ENCODE results near the gene MGRN1.

Gene MGRN1

GRCh38 chr16:4697848-4698291 is 73.2 kb downstream of the MGRN1 start:
- ATAC-seq, result no peak
- no peak for TF ChIP-seq ZFP3 (CRISPR knock-in tag; IDR thresholded peaks at IDR 0.05)

DNA sequence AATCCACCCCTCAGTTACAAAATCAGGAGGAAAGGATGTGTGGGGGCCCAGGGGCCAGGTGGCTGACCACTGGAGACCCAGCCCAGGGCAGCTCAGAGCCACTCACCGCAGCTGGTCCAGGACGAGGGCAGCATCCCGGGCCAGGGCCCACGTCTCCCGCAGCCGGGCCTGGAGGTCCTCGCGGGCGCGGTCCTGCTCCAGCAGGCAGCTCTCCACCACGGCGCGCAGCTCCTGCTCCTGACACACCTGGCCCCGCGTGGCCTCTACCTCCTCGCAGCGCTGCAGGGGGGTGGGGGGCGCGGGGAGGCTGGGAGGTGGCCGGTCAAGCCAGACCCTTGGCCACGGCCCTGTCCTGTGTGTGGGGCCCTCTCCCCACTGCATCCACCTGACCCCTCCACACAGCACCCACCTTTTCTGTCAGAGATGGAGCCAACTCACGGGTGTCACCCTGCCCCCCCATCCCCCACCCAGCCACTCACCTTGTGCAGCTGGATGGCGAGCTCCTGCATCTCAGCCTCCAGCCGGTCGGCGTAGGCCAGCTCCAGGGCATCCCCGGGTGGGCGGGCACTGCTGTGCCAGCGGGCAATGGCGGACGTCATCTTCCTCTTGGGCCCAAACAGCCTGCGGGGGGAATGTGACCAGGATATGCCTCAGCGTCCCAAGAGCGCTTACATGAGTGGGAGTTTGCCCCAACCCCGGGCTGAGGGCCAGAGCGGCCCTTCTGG is 73.9 kb downstream of the MGRN1 start:
- TF ChIP-seq, protein P1, sequence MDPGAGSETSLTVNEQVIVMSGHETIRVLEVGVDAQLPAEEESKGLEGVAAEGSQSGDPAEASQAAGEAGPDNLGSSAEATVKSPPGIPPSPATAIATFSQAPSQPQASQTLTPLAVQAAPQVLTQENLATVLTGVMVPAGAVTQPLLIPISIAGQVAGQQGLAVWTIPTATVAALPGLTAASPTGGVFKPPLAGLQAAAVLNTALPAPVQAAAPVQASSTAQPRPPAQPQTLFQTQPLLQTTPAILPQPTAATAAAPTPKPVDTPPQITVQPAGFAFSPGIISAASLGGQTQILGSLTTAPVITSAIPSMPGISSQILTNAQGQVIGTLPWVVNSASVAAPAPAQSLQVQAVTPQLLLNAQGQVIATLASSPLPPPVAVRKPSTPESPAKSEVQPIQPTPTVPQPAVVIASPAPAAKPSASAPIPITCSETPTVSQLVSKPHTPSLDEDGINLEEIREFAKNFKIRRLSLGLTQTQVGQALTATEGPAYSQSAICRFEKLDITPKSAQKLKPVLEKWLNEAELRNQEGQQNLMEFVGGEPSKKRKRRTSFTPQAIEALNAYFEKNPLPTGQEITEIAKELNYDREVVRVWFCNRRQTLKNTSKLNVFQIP (CRISPR knock-in tag; IDR thresholded peaks at IDR 0.05; ENCODE audit: borderline replicate concordance, low read depth), result no peak
- TF ChIP-seq SNAI2 (CRISPR knock-in tag; IDR thresholded peaks at IDR 0.05) (no peak), ZFP30 (CRISPR knock-in tag; IDR thresholded peaks at IDR 0.05) (no peak), PPARA (CRISPR knock-in tag; IDR thresholded peaks at IDR 0.05; ENCODE audit: borderline replicate concordance) (no peak), BACH2 (CRISPR knock-in tag; IDR thresholded peaks at IDR 0.05; ENCODE audit: borderline replicate concordance) (no peak), TCF4 (CRISPR knock-in tag; IDR thresholded peaks at IDR 0.05; ENCODE audit: borderline replicate concordance) (no peak), GLIS3 (CRISPR knock-in tag; IDR thresholded peaks at IDR 0.05) (no peak)
- no peak for ATAC-seq

- no peak for ATAC-seq
- TF ChIP-seq ARNTL (CRISPR knock-in tag; IDR thresholded peaks at IDR 0.05; ENCODE audit: borderline replicate concordance, low read depth) (no peak), CSDC2 (CRISPR knock-in tag; IDR thresholded peaks at IDR 0.05) (no peak), GLIS3 (CRISPR knock-in tag; IDR thresholded peaks at IDR 0.05) (no peak), ZC3H10 (CRISPR knock-in tag; IDR thresholded peaks at IDR 0.05) (no peak), ISL1 (CRISPR knock-in tag; IDR thresholded peaks at IDR 0.05) (no peak), TCF4 (CRISPR knock-in tag; IDR thresholded peaks at IDR 0.05; ENCODE audit: borderline replicate concordance) (no peak)
- TF ChIP-seq, protein P1 (CRISPR knock-in tag; IDR thresholded peaks at IDR 0.05; ENCODE audit: borderline replicate concordance, low read depth), result no peak
- TF ChIP-seq, protein P2, sequence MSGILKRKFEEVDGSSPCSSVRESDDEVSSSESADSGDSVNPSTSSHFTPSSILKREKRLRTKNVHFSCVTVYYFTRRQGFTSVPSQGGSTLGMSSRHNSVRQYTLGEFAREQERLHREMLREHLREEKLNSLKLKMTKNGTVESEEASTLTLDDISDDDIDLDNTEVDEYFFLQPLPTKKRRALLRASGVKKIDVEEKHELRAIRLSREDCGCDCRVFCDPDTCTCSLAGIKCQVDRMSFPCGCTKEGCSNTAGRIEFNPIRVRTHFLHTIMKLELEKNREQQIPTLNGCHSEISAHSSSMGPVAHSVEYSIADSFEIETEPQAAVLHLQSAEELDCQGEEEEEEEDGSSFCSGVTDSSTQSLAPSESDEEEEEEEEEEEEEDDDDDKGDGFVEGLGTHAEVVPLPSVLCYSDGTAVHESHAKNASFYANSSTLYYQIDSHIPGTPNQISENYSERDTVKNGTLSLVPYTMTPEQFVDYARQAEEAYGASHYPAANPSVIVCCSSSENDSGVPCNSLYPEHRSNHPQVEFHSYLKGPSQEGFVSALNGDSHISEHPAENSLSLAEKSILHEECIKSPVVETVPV (CRISPR knock-in tag; IDR thresholded peaks at IDR 0.05), result no peak
- TF ChIP-seq, protein P3, sequence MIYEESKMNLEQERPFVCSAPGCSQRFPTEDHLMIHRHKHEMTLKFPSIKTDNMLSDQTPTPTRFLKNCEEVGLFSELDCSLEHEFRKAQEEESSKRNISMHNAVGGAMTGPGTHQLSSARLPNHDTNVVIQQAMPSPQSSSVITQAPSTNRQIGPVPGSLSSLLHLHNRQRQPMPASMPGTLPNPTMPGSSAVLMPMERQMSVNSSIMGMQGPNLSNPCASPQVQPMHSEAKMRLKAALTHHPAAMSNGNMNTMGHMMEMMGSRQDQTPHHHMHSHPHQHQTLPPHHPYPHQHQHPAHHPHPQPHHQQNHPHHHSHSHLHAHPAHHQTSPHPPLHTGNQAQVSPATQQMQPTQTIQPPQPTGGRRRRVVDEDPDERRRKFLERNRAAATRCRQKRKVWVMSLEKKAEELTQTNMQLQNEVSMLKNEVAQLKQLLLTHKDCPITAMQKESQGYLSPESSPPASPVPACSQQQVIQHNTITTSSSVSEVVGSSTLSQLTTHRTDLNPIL (CRISPR knock-in tag; IDR thresholded peaks at IDR 0.05; ENCODE audit: low read depth), result no peak
These were observed 74.5 kb downstream of the MGRN1 start for GRCh38 chr16:4699046-4699556.

GRCh38 chr16:4700380-4700996 is 75.9 kb downstream of the MGRN1 start:
- no peak for ATAC-seq
- TF ChIP-seq GLIS3 (CRISPR knock-in tag; IDR thresholded peaks at IDR 0.05), result no peak
- TF ChIP-seq ISL1 (CRISPR knock-in tag; IDR thresholded peaks at IDR 0.05), result no peak
- TF ChIP-seq, protein P4, sequence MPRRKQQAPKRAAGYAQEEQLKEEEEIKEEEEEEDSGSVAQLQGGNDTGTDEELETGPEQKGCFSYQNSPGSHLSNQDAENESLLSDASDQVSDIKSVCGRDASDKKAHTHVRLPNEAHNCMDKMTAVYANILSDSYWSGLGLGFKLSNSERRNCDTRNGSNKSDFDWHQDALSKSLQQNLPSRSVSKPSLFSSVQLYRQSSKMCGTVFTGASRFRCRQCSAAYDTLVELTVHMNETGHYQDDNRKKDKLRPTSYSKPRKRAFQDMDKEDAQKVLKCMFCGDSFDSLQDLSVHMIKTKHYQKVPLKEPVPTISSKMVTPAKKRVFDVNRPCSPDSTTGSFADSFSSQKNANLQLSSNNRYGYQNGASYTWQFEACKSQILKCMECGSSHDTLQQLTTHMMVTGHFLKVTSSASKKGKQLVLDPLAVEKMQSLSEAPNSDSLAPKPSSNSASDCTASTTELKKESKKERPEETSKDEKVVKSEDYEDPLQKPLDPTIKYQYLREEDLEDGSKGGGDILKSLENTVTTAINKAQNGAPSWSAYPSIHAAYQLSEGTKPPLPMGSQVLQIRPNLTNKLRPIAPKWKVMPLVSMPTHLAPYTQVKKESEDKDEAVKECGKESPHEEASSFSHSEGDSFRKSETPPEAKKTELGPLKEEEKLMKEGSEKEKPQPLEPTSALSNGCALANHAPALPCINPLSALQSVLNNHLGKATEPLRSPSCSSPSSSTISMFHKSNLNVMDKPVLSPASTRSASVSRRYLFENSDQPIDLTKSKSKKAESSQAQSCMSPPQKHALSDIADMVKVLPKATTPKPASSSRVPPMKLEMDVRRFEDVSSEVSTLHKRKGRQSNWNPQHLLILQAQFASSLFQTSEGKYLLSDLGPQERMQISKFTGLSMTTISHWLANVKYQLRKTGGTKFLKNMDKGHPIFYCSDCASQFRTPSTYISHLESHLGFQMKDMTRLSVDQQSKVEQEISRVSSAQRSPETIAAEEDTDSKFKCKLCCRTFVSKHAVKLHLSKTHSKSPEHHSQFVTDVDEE (CRISPR knock-in tag; IDR thresholded peaks at IDR 0.05), result no peak
- no peak for TF ChIP-seq ZNF565 (CRISPR knock-in tag; conservative IDR thresholded peaks at IDR 0.05; ENCODE audit: low read depth)
- TF ChIP-seq BACH2 (CRISPR knock-in tag; IDR thresholded peaks at IDR 0.05; ENCODE audit: borderline replicate concordance), result no peak
- TF ChIP-seq ZNF70 (CRISPR knock-in tag; IDR thresholded peaks at IDR 0.05), result no peak
- no peak for TF ChIP-seq TCF4 (CRISPR knock-in tag; IDR thresholded peaks at IDR 0.05; ENCODE audit: borderline replicate concordance)
- TF ChIP-seq ARNTL (CRISPR knock-in tag; IDR thresholded peaks at IDR 0.05; ENCODE audit: borderline replicate concordance, low read depth), result no peak
- TF ChIP-seq OSR1 (CRISPR knock-in tag; IDR thresholded peaks at IDR 0.05), result no peak
- TF ChIP-seq SNAI2 (CRISPR knock-in tag; IDR thresholded peaks at IDR 0.05), result no peak
- no peak for TF ChIP-seq ZFP30 (CRISPR knock-in tag; IDR thresholded peaks at IDR 0.05)

Data from SK-N-SH treated with all-trans-retinoic acid at 6 μM for 48 hours (cell line).